Measurements from ENCODE around the gene GNG14. TPM values are rescaled to one million over a fixed set of nuclear protein-coding genes. Genes with fewer than 3 reads are reported as not detected.

Gene GNG14
- total RNA-seq, 4 donors from 2014 or later, result not detected

- WGBS, result 95% methylated on average over 10 of the region's 16 CpGs
- Histone ChIP-seq H3K27me3 (no peaks in the 10 kb centered on the region), H3K4me3 (no peak overlapping the region), H3K36me3 (peaks cover 14% of the 10 kb centered on the region), H3K4me1 (peaks cover 22% of the 10 kb centered on the region), H3K27ac (no peak overlapping the region), H3K9me3 (no peaks in the 10 kb centered on the region)
- DNase-seq (ENCODE audit: low spot score in 2 of 2), result no peak
- TF ChIP-seq POLR2AphosphoS5 (IDR thresholded peaks at IDR 0.05), result no peak
- no peak for TF ChIP-seq POLR2A (IDR thresholded peaks at IDR 0.05)
- no peak for TF ChIP-seq EP300 (IDR thresholded peaks at IDR 0.05)
- TF ChIP-seq CTCF (IDR thresholded peaks at IDR 0.05), result no peak
Measured at GRCh38 chr19:12694641-12695040, 6.8 kb downstream of the GNG14 start.

- peak overlapping the region; percentile 81 for H3K4me3 ChIP-seq
- WGBS, result 100% methylated on average over 1 of the region's 2 CpGs
- TF ChIP-seq POLR2AphosphoS5 (IDR thresholded peaks at IDR 0.05) (no peak), EP300 (IDR thresholded peaks at IDR 0.05) (no peak), CTCF (IDR thresholded peaks at IDR 0.05) (no peak), POLR2A (IDR thresholded peaks at IDR 0.05) (no peak)
Measured at GRCh38 chr19:12695096-12695495, 7.3 kb downstream of the GNG14 start.

GRCh38 chr19:12695514-12695913, 7.7 kb downstream of the GNG14 start:
- Histone ChIP-seq H3K4me3 (peak overlapping the region; percentile 81), H3K27me3 (no peaks in the 10 kb centered on the region), H3K36me3 (peaks cover 21% of the 10 kb centered on the region), H3K9me3 (no peaks in the 10 kb centered on the region), H3K4me1 (peaks cover 22% of the 10 kb centered on the region), H3K27ac (no peak overlapping the region)
- WGBS, result 67% methylated on average over 1 of the region's 1 CpG
- DNase-seq (ENCODE audit: low spot score in 2 of 2), result no peak
- no peak for TF ChIP-seq EP300 (IDR thresholded peaks at IDR 0.05)
- no peak for TF ChIP-seq POLR2A (IDR thresholded peaks at IDR 0.05)
- TF ChIP-seq POLR2AphosphoS5 (IDR thresholded peaks at IDR 0.05), result no peak
- no peak for TF ChIP-seq CTCF (IDR thresholded peaks at IDR 0.05)

More at GRCh38 chr19:12695096-12695495, 7.3 kb downstream of the GNG14 start:
- no peaks in the 10 kb centered on the region for H3K27me3 ChIP-seq
- H3K9me3 ChIP-seq, result no peaks in the 10 kb centered on the region
- no peak for DNase-seq (ENCODE audit: low spot score in 2 of 2)
- H3K36me3 ChIP-seq, result peaks cover 17% of the 10 kb centered on the region
- H3K4me1 ChIP-seq, result peaks cover 22% of the 10 kb centered on the region
- H3K27ac ChIP-seq, result no peak overlapping the region

GRCh38 chr19:12695997-12696365, 8.2 kb downstream of the GNG14 start:
- H3K27ac ChIP-seq, result peak overlapping the region; percentile 82
- DNase-seq (ENCODE audit: low spot score in 2 of 2), result no peak

More at GRCh38 chr19:12695997-12696365, 8.2 kb downstream of the GNG14 start:
- peaks cover 23% of the 10 kb centered on the region for H3K36me3 ChIP-seq
- 4% methylated on average over 5 of the region's 36 CpGs for WGBS
- peak overlapping the region; percentile 81 for H3K4me3 ChIP-seq
- TF ChIP-seq EP300 (IDR thresholded peaks at IDR 0.05), result no peak
- no peak for TF ChIP-seq CTCF (IDR thresholded peaks at IDR 0.05)
- no peak for TF ChIP-seq POLR2AphosphoS5 (IDR thresholded peaks at IDR 0.05)
- TF ChIP-seq POLR2A (IDR thresholded peaks at IDR 0.05), result no peak
- H3K9me3 ChIP-seq, result no peaks in the 10 kb centered on the region
- H3K27me3 ChIP-seq, result no peaks in the 10 kb centered on the region
- H3K4me1 ChIP-seq, result peaks cover 22% of the 10 kb centered on the region
